Measurements from ENCODE around the gene STX4.

STX4 gene

GRCh38 chr16:31001507-31002249 is 31.7 kb upstream of the STX4 start:
- no peak for DNase-seq
- TF ChIP-seq CTCF (IDR thresholded peaks at IDR 0.05), result no peak
- no peak overlapping the region for H3K27ac ChIP-seq
- intact Hi-C loops (cut with DNase I; ENCODE audit: low total_unique reads), result no loop called here
- H3K36me3 ChIP-seq, result no peaks in the 10 kb centered on the region
- H3K9me3 ChIP-seq, result no peaks in the 10 kb centered on the region
- peaks cover 0 to 20% (median 14%) of the 10 kb centered on the region in 4 donors for H3K4me1 ChIP-seq
- no peak overlapping the region for H3K4me3 ChIP-seq
- peaks cover 0 to 7% of the 10 kb centered on the region in 2 donors for H3K27me3 ChIP-seq

GRCh38 chr16:31002250-31002700 is 31.1 kb upstream of the STX4 start:
- no peaks in the 10 kb centered on the region for H3K36me3 ChIP-seq
- H3K27me3 ChIP-seq, result peaks cover 0 to 11% of the 10 kb centered on the region in 2 donors
- no peaks in the 10 kb centered on the region for H3K9me3 ChIP-seq
- intact Hi-C loops (cut with DNase I; ENCODE audit: low total_unique reads), result no loop called here
- no peak overlapping the region for H3K27ac ChIP-seq
- DNase-seq, result no peak
- H3K4me3 ChIP-seq, result no peak overlapping the region
- no peak for TF ChIP-seq CTCF (IDR thresholded peaks at IDR 0.05)
- peaks cover 0 to 17% (median 12%) of the 10 kb centered on the region in 4 donors for H3K4me1 ChIP-seq

GRCh38 chr16:31002862-31003341 is 30.5 kb upstream of the STX4 start:
- peaks cover 0 to 11% (median 6%) of the 10 kb centered on the region in 4 donors for H3K4me1 ChIP-seq
- H3K9me3 ChIP-seq, result no peaks in the 10 kb centered on the region
- peaks cover 0 to 18% of the 10 kb centered on the region in 2 donors for H3K27me3 ChIP-seq
- no peak overlapping the region for H3K27ac ChIP-seq
- intact Hi-C loops (cut with DNase I; ENCODE audit: low total_unique reads), result no loop called here
- no peak for DNase-seq
- H3K4me3 ChIP-seq, result no peak overlapping the region
- no peaks in the 10 kb centered on the region for H3K36me3 ChIP-seq
- TF ChIP-seq CTCF (IDR thresholded peaks at IDR 0.05), result no peak

GRCh38 chr16:31003744-31004143 is 29.6 kb upstream of the STX4 start:
- DNase-seq, result no peak
- intact Hi-C loops (cut with DNase I; ENCODE audit: low total_unique reads), result no loop called here
- H3K27me3 ChIP-seq, result peaks cover 0 to 26% of the 10 kb centered on the region in 2 donors
- no peaks in the 10 kb centered on the region for H3K36me3 ChIP-seq
- no peak overlapping the region for H3K27ac ChIP-seq
- no peak for TF ChIP-seq CTCF (IDR thresholded peaks at IDR 0.05)
- H3K4me1 ChIP-seq, result peaks cover 0 to 8% (median 3%) of the 10 kb centered on the region in 4 donors
- H3K9me3 ChIP-seq, result no peaks in the 10 kb centered on the region
- H3K4me3 ChIP-seq, result no peak overlapping the region

GRCh38 chr16:31004658-31005057 is 28.7 kb upstream of the STX4 start:
- peaks cover 0 to 2% (median 0%) of the 10 kb centered on the region in 4 donors for H3K4me1 ChIP-seq
- no peak for DNase-seq
- H3K9me3 ChIP-seq, result no peaks in the 10 kb centered on the region
- no peak for TF ChIP-seq CTCF (IDR thresholded peaks at IDR 0.05)
- H3K27me3 ChIP-seq, result peaks cover 0 to 35% of the 10 kb centered on the region in 2 donors
- intact Hi-C loops (cut with DNase I; ENCODE audit: low total_unique reads), result no loop called here
- no peak overlapping the region for H3K4me3 ChIP-seq
- no peak overlapping the region for H3K27ac ChIP-seq
- no peaks in the 10 kb centered on the region for H3K36me3 ChIP-seq
